Smooth muscle cell (in vitro differentiated cells): Measurements from ENCODE around the gene MAST3. TPM values are rescaled to one million over a fixed set of nuclear protein-coding genes. Genes with fewer than 3 reads are reported as not detected.

Source experiments
- DNase-seq: peaks from one replicate; lab custom pipeline; 2025; ENCODE audit not compliant: unreplicated experiment; lab: John Stamatoyannopoulos, UW
- H2AFZ ChIP-seq: fragments of 200-600 bp; sonication (generic); 2 replicates; pipeline ENCODE4 v1.6.0; 2016; ENCODE audit warnings: antibody characterized with exemption, low read depth, mild to moderate bottlenecking
- H3F3A ChIP-seq: fragments of 200-600 bp; sonication (generic); 2 replicates; pipeline ENCODE4 v1.6.0; 2017; ENCODE audit warnings: antibody characterized with exemption, low read depth
- H3K27ac ChIP-seq: fragments of 200-600 bp; sonication (generic); 2 replicates; pipeline ENCODE4 v1.5.1; 2016; ENCODE audit warnings: low read depth, mild to moderate bottlenecking
- H3K27me3 ChIP-seq: fragments of 200-600 bp; sonication (generic); 2 replicates; pipeline ENCODE4 v1.6.1; 2016; ENCODE audit warnings: low read depth, mild to moderate bottlenecking
- H3K36me3 ChIP-seq: fragments of 200-600 bp; sonication (generic); 2 replicates; pipeline ENCODE4 v1.5.1; 2016; ENCODE audit warnings: low read depth
- H3K4me1 ChIP-seq: fragments of 200-600 bp; sonication (generic); 2 replicates; pipeline ENCODE4 v1.5.1; 2016; ENCODE audit warnings: low read depth
- H3K4me2 ChIP-seq: fragments of 200-600 bp; sonication (generic); 2 replicates; pipeline ENCODE4 v1.6.0; 2016; ENCODE audit warnings: mild to moderate bottlenecking
- H3K4me3 ChIP-seq: fragments of 200-600 bp; sonication (generic); 2 replicates; pipeline ENCODE4 v1.5.1; 2016; ENCODE audit warnings: mild to moderate bottlenecking
- H3K79me2 ChIP-seq: fragments of 200-600 bp; sonication (generic); 2 replicates; pipeline ENCODE4 v1.6.0; 2016; ENCODE audit warnings: low read depth, mild to moderate bottlenecking
- H3K9ac ChIP-seq: fragments of 200-600 bp; sonication (generic); 2 replicates; pipeline ENCODE4 v1.6.0; 2016; ENCODE audit warnings: low read depth
- H3K9me3 ChIP-seq: fragments of 200-600 bp; sonication (generic); replicated peaks from 2 replicates; pipeline ENCODE4 v1.5.1; 2016; ENCODE audit warnings: low read depth
- H4K20me1 ChIP-seq: fragments of 200-600 bp; sonication (generic); 2 replicates; pipeline ENCODE4 v1.6.0; 2016; ENCODE audit warnings: low read depth
- WGBS: methylation state at CpG from one replicate; pipeline ENCODE4 v1.1.7; 2016; ENCODE audit warnings: low lambda C conversion rate; 5-methylcytosine and 5-hydroxymethylcytosine counted together
- polyA plus RNA-seq: library from polyadenylated mRNA; unstranded; fragments of >200 nt; fragmentation: Nextera tagmentation; extraction: Ambion mirVana; gene quantifications from 2 replicates; pipeline ENCODE4 v1.2.1, GENCODE V29; 2016
- total RNA-seq: library from RNA; depleted of rRNA; stranded (reverse); fragments of >200 nt; gene quantifications from 2 replicates; pipeline ENCODE4 v1.2.3, GENCODE V29; 2014
- TF ChIP-seq, protein P1 (sequence below): fragments of 200-600 bp; sonication (generic); IDR thresholded peaks from 2 replicates; pipeline ENCODE4 v1.5.1; 2017; ENCODE audit warnings: borderline replicate concordance, mild to moderate bottlenecking, antibody characterized with exemption; ENCODE audit not compliant: insufficient read depth, poor library complexity, severe bottlenecking

Gene MAST3
- total and polyA plus RNA-seq, 2 experiments from 2014 or later, result 4.3 TPM

DNA sequence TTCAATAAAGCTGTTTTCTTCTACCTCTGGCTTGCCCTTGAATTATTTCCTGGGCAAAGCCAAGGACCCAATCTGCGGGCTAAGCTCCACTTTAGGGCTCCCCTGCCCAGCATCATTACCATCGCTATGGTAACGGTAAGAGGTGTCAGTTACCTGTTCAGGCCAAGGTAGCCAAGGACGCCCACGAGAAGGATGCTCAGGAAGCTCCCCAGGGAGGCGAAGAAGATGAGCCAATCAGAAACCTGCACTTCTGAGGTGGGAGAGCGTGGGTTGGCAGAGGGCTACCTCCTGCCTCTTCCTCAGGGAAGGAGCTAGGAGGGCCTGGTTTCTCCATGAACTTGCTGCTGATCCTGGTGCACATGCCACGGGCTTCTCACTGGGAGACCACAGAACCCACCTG lies 35.5 kb upstream of the MAST3 start:
- H3K27me3 ChIP-seq, result no peaks in the 10 kb centered on the region
- no peaks in the 10 kb centered on the region for H3F3A ChIP-seq
- no peaks in the 10 kb centered on the region for H3K9me3 ChIP-seq
- WGBS, result 70% methylated on average over 8 of the region's 8 CpGs
- no peaks in the 10 kb centered on the region for H3K36me3 ChIP-seq
- no peak overlapping the region for H3K4me3 ChIP-seq
- TF ChIP-seq, protein P1, sequence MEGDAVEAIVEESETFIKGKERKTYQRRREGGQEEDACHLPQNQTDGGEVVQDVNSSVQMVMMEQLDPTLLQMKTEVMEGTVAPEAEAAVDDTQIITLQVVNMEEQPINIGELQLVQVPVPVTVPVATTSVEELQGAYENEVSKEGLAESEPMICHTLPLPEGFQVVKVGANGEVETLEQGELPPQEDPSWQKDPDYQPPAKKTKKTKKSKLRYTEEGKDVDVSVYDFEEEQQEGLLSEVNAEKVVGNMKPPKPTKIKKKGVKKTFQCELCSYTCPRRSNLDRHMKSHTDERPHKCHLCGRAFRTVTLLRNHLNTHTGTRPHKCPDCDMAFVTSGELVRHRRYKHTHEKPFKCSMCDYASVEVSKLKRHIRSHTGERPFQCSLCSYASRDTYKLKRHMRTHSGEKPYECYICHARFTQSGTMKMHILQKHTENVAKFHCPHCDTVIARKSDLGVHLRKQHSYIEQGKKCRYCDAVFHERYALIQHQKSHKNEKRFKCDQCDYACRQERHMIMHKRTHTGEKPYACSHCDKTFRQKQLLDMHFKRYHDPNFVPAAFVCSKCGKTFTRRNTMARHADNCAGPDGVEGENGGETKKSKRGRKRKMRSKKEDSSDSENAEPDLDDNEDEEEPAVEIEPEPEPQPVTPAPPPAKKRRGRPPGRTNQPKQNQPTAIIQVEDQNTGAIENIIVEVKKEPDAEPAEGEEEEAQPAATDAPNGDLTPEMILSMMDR, result no peak
- H2AFZ ChIP-seq, result no peak overlapping the region
- H3K27ac ChIP-seq, result no peak overlapping the region
- DNase-seq, result no peak
- no peaks in the 10 kb centered on the region for H3K4me1 ChIP-seq
- no peak overlapping the region for H3K4me2 ChIP-seq
- H4K20me1 ChIP-seq, result no peaks in the 10 kb centered on the region
- no peaks in the 10 kb centered on the region for H3K79me2 ChIP-seq
- H3K9ac ChIP-seq, result no peak overlapping the region

DNA sequence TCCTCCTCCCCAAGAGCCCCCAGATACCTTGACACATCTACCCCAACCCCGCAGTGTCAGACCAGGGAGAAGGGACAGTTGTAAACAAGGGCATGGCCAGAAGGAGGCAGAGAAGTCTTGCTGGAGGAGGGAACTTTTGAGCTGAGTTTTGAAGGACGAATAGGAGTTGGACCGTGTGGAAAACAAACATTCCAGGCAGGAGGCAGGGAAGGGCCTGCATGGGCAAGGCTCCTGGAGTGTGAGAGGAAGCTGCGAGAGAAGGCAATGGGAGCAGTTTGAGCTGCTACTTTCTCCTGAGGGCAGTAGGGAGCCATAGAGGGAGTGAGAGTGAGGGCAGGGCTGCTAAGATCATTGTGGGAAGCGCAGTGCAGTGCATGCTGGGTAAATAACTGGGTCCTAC lies 34.1 kb upstream of the MAST3 start:
- no peaks in the 10 kb centered on the region for H4K20me1 ChIP-seq
- H3K27ac ChIP-seq, result no peak overlapping the region
- no peaks in the 10 kb centered on the region for H3K36me3 ChIP-seq
- no peaks in the 10 kb centered on the region for H3K9me3 ChIP-seq
- no peak overlapping the region for H2AFZ ChIP-seq
- no peaks in the 10 kb centered on the region for H3F3A ChIP-seq
- TF ChIP-seq, protein P1, result no peak
- H3K9ac ChIP-seq, result no peak overlapping the region
- no peak for DNase-seq
- no peaks in the 10 kb centered on the region for H3K79me2 ChIP-seq
- H3K4me1 ChIP-seq, result no peaks in the 10 kb centered on the region
- 66% methylated on average over 5 of the region's 5 CpGs for WGBS
- no peak overlapping the region for H3K4me2 ChIP-seq
- H3K27me3 ChIP-seq, result no peaks in the 10 kb centered on the region
- H3K4me3 ChIP-seq, result no peak overlapping the region

DNA sequence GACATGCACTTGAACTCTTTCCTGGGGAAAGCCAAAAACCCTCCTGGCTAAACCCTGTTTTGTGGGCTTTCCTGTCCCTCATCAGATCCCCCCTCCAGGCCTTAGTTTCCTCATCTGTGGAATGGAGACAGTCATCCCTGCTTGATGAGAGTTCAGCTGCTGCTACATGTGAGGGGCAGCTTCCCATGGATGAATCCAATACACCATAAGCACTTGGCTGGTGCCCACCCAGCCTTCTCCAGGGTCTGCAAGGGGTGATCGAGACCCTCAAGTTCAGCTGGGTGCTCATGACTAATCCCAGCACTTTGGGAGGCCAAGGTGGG lies 32.4 kb upstream of the MAST3 start:
- H3K36me3 ChIP-seq, result no peaks in the 10 kb centered on the region
- TF ChIP-seq, protein P1, result no peak
- no peak overlapping the region for H3K9ac ChIP-seq
- no peaks in the 10 kb centered on the region for H4K20me1 ChIP-seq
- H3F3A ChIP-seq, result no peaks in the 10 kb centered on the region
- no peaks in the 10 kb centered on the region for H3K9me3 ChIP-seq
- 86% methylated on average over 1 of the region's 1 CpG for WGBS
- H3K4me2 ChIP-seq, result no peak overlapping the region
- DNase-seq, result no peak
- no peak overlapping the region for H2AFZ ChIP-seq
- no peaks in the 10 kb centered on the region for H3K79me2 ChIP-seq
- no peaks in the 10 kb centered on the region for H3K4me1 ChIP-seq
- no peak overlapping the region for H3K27ac ChIP-seq
- H3K27me3 ChIP-seq, result no peaks in the 10 kb centered on the region
- no peak overlapping the region for H3K4me3 ChIP-seq

DNA sequence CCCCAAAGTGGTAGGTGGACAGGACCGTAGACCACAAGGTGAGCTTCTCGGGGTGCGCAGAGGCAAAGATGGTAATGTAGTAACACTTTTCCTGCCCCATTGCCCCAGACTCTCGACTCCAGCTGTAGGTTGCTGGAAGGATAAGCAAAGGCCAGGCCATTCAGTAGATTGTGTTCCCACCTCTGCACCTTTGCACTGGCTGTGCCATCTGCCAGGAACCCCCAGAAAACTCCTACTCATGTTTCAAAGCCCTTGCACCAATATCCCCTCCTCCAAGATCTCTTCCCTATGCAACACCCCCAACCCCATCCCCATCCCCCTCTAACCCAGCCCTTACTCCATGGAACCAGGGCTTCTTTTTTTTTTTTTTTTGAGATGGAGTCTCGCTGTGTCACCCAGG lies 29.2 kb upstream of the MAST3 start:
- Histone ChIP-seq H3K27me3 (no peaks in the 10 kb centered on the region), H4K20me1 (no peaks in the 10 kb centered on the region), H3K4me3 (no peak overlapping the region), H3K4me1 (no peaks in the 10 kb centered on the region), H2AFZ (no peak overlapping the region), H3K9me3 (no peaks in the 10 kb centered on the region), H3K36me3 (no peaks in the 10 kb centered on the region), H3K9ac (no peak overlapping the region), H3K79me2 (no peaks in the 10 kb centered on the region), H3K4me2 (no peak overlapping the region), H3F3A (no peaks in the 10 kb centered on the region), H3K27ac (no peak overlapping the region)
- 89% methylated on average over 5 of the region's 5 CpGs for WGBS
- DNase-seq, result no peak
- TF ChIP-seq, protein P1, result no peak
